Measurements from ENCODE around the gene EML6. TPM values are rescaled to one million over a fixed set of nuclear protein-coding genes. Genes with fewer than 3 reads are reported as not detected.

Gene EML6
- total and polyA plus RNA-seq, 2 of the 8 experiments (the other 6 are each of a cell fraction or from before 2014, with no cell fraction given) = 1.2 to 1.6 TPM

GRCh38 chr2:54981385-54981784, 257.9 kb downstream of the EML6 start (continued):
- TF ChIP-seq RFX5 (IDR thresholded peaks at IDR 0.05; ENCODE audit: borderline replicate concordance, low read depth, low read length) (no peak), CEBPB (IDR thresholded peaks at IDR 0.05; ENCODE audit: low read depth, low read length) (no peak), EZH2 (IDR thresholded peaks at IDR 0.05; ENCODE audit: low read depth, low read length, severe bottlenecking) (no peak), RXRA (IDR thresholded peaks at IDR 0.05; ENCODE audit: insufficient read depth, low read depth, low read length) (no peak)
- TF ChIP-seq, protein P1, sequence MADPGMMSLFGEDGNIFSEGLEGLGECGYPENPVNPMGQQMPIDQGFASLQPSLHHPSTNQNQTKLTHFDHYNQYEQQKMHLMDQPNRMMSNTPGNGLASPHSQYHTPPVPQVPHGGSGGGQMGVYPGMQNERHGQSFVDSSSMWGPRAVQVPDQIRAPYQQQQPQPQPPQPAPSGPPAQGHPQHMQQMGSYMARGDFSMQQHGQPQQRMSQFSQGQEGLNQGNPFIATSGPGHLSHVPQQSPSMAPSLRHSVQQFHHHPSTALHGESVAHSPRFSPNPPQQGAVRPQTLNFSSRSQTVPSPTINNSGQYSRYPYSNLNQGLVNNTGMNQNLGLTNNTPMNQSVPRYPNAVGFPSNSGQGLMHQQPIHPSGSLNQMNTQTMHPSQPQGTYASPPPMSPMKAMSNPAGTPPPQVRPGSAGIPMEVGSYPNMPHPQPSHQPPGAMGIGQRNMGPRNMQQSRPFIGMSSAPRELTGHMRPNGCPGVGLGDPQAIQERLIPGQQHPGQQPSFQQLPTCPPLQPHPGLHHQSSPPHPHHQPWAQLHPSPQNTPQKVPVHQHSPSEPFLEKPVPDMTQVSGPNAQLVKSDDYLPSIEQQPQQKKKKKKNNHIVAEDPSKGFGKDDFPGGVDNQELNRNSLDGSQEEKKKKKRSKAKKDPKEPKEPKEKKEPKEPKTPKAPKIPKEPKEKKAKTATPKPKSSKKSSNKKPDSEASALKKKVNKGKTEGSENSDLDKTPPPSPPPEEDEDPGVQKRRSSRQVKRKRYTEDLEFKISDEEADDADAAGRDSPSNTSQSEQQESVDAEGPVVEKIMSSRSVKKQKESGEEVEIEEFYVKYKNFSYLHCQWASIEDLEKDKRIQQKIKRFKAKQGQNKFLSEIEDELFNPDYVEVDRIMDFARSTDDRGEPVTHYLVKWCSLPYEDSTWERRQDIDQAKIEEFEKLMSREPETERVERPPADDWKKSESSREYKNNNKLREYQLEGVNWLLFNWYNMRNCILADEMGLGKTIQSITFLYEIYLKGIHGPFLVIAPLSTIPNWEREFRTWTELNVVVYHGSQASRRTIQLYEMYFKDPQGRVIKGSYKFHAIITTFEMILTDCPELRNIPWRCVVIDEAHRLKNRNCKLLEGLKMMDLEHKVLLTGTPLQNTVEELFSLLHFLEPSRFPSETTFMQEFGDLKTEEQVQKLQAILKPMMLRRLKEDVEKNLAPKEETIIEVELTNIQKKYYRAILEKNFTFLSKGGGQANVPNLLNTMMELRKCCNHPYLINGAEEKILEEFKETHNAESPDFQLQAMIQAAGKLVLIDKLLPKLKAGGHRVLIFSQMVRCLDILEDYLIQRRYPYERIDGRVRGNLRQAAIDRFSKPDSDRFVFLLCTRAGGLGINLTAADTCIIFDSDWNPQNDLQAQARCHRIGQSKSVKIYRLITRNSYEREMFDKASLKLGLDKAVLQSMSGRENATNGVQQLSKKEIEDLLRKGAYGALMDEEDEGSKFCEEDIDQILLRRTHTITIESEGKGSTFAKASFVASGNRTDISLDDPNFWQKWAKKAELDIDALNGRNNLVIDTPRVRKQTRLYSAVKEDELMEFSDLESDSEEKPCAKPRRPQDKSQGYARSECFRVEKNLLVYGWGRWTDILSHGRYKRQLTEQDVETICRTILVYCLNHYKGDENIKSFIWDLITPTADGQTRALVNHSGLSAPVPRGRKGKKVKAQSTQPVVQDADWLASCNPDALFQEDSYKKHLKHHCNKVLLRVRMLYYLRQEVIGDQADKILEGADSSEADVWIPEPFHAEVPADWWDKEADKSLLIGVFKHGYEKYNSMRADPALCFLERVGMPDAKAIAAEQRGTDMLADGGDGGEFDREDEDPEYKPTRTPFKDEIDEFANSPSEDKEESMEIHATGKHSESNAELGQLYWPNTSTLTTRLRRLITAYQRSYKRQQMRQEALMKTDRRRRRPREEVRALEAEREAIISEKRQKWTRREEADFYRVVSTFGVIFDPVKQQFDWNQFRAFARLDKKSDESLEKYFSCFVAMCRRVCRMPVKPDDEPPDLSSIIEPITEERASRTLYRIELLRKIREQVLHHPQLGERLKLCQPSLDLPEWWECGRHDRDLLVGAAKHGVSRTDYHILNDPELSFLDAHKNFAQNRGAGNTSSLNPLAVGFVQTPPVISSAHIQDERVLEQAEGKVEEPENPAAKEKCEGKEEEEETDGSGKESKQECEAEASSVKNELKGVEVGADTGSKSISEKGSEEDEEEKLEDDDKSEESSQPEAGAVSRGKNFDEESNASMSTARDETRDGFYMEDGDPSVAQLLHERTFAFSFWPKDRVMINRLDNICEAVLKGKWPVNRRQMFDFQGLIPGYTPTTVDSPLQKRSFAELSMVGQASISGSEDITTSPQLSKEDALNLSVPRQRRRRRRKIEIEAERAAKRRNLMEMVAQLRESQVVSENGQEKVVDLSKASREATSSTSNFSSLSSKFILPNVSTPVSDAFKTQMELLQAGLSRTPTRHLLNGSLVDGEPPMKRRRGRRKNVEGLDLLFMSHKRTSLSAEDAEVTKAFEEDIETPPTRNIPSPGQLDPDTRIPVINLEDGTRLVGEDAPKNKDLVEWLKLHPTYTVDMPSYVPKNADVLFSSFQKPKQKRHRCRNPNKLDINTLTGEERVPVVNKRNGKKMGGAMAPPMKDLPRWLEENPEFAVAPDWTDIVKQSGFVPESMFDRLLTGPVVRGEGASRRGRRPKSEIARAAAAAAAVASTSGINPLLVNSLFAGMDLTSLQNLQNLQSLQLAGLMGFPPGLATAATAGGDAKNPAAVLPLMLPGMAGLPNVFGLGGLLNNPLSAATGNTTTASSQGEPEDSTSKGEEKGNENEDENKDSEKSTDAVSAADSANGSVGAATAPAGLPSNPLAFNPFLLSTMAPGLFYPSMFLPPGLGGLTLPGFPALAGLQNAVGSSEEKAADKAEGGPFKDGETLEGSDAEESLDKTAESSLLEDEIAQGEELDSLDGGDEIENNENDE (IDR thresholded peaks at IDR 0.05; ENCODE audit: insufficient replicate concordance, low read length) = no peak
